Ascending aorta (tissue), 2 donors: Measurements from ENCODE around the gene TSPAN18. TPM values are rescaled to one million over a fixed set of nuclear protein-coding genes. Genes with fewer than 3 reads are reported as not detected.

Experiments used
- DNase-seq, 2 donors: peaks; one replicate each; pipeline ENCODE4 v3.0.0-alpha.2; 2019; ENCODE audit warnings: low spot score in 2 of 2
- H3K27ac ChIP-seq, 2 donors: fragments of 200-600 bp; sonication (generic); one replicate each; pipeline ENCODE4 v1.5.1; 2016 to 2017; ENCODE audit warnings: mild to moderate bottlenecking in 1 of 2
- H3K27me3 ChIP-seq: fragments of 200-600 bp; sonication (generic); one replicate; pipeline ENCODE4 v1.5.1; 2017
- H3K36me3 ChIP-seq, 2 donors: fragments of 200-600 bp; sonication (generic); one replicate each; pipeline ENCODE4 v1.5.1; 2016
- H3K4me1 ChIP-seq, 2 donors: fragments of 200-600 bp; sonication (generic); one replicate each; pipeline ENCODE4 v1.5.1; 2016 to 2017; ENCODE audit warnings: mild to moderate bottlenecking in 1 of 2
- H3K4me3 ChIP-seq, 2 donors: fragments of 200-600 bp; sonication (generic); one replicate each; pipeline ENCODE4 v1.5.1; 2016 to 2017; ENCODE audit warnings: mild to moderate bottlenecking in 1 of 2
- H3K9me3 ChIP-seq, 2 donors: fragments of 200-600 bp; sonication (generic); one replicate each; pipeline ENCODE4 v1.5.1; 2016
- CTCF ChIP-seq, 3 experiments: fragments of 200-600 bp in 2 of 3; fragments of 450-650 bp in 1 of 3; sonication (generic) in 2 of 3; IDR thresholded peaks; one replicate each; pipeline ENCODE4 v1.5.1; 2016 to 2019; ENCODE audit warnings: antibody characterized with exemption in 3 of 3, mild to moderate bottlenecking in 1 of 3, moderate library complexity in 1 of 3
- intact Hi-C: fragments of 100-400 bp; cut with DNase I; formaldehyde crosslinking; loops from one replicate; pipeline ENCODE4 v1.15.1; 2023
- total RNA-seq: library from RNA; depleted of rRNA; stranded (reverse); fragments of >200 nt; gene quantifications from one replicate; pipeline ENCODE4 v1.1.0, GENCODE V29; 2016

TSPAN18 gene
- total RNA-seq, 1 donor from 2014 or later, result 21.3 TPM

GRCh38 chr11:44718612-44719390 is 8.0 kb upstream of the TSPAN18 start:
- Histone ChIP-seq H3K4me3 (no peak overlapping the region), H3K27me3 (no peaks in the 10 kb centered on the region), H3K27ac (no peak overlapping the region), H3K4me1 (no peaks in the 10 kb centered on the region), H3K9me3 (no peaks in the 10 kb centered on the region), H3K36me3 (no peaks in the 10 kb centered on the region)
- DNase-seq, result no peak
- no peak for TF ChIP-seq CTCF (IDR thresholded peaks at IDR 0.05)
- intact Hi-C loops, result no loop called here

GRCh38 chr11:44725016-44725685 is 1.6 kb upstream of the TSPAN18 start:
- no peak for DNase-seq
- no peaks in the 10 kb centered on the region for H3K27me3 ChIP-seq
- H3K4me1 ChIP-seq, result peaks cover 3 to 14% of the 10 kb centered on the region in 2 donors
- no peak overlapping the region for H3K4me3 ChIP-seq
- intact Hi-C loops, result loop anchor here (5.0 to 10.0 kb wide), 2 partner anchors 103 to 170 kb away; no protein-coding TSS in a partner anchor
- no peaks in the 10 kb centered on the region for H3K9me3 ChIP-seq
- no peaks in the 10 kb centered on the region for H3K36me3 ChIP-seq
- H3K27ac ChIP-seq, result no peak overlapping the region
- TF ChIP-seq CTCF (IDR thresholded peaks at IDR 0.05), result no peak

- peaks cover 3 to 14% of the 10 kb centered on the region in 2 donors for H3K4me1 ChIP-seq
- no peaks in the 10 kb centered on the region for H3K27me3 ChIP-seq
Observed at GRCh38 chr11:44725757-44726282, 942 bp upstream of the TSPAN18 start.

GRCh38 chr11:44727114-44727372 is 281 bp downstream of the TSPAN18 start:
- intact Hi-C loops, result loop anchor here (2.0 to 10.0 kb wide), 3 partner anchors 48 to 172 kb away; no protein-coding TSS in a partner anchor
- Histone ChIP-seq H3K4me1 (peaks cover 3 to 14% of the 10 kb centered on the region in 2 donors), H3K27ac (no peak overlapping the region), H3K4me3 (peak overlapping the region; percentile 55 to 71), H3K9me3 (no peaks in the 10 kb centered on the region), H3K27me3 (no peaks in the 10 kb centered on the region), H3K36me3 (no peaks in the 10 kb centered on the region)
- DNase-seq, result no peak
- no peak for TF ChIP-seq CTCF (IDR thresholded peaks at IDR 0.05)

More at GRCh38 chr11:44725757-44726282, 942 bp upstream of the TSPAN18 start:
- Histone ChIP-seq H3K9me3 (no peaks in the 10 kb centered on the region), H3K4me3 (no peak overlapping the region), H3K36me3 (no peaks in the 10 kb centered on the region), H3K27ac (no peak overlapping the region)
- no peak for DNase-seq
- intact Hi-C loops, result loop anchor here (2.0 to 10.0 kb wide), 3 partner anchors 49 to 171 kb away; no protein-coding TSS in a partner anchor
- no peak for TF ChIP-seq CTCF (IDR thresholded peaks at IDR 0.05)

GRCh38 chr11:44727373-44728287 is 868 bp downstream of the TSPAN18 start:
- Histone ChIP-seq H3K4me1 (peaks cover 3 to 14% of the 10 kb centered on the region in 2 donors), H3K27ac (no peak overlapping the region)
- peak; percentile 85 to 98 (median 93) for TF ChIP-seq CTCF (IDR thresholded peaks at IDR 0.05)

More at GRCh38 chr11:44727373-44728287, 868 bp downstream of the TSPAN18 start:
- no peaks in the 10 kb centered on the region for H3K36me3 ChIP-seq
- H3K4me3 ChIP-seq, result peak overlapping the region; percentile 55 to 71
- H3K27me3 ChIP-seq, result no peaks in the 10 kb centered on the region
- intact Hi-C loops, result loop anchor here (1.0 to 10.0 kb wide), 5 partner anchors 47 to 184 kb away; no protein-coding TSS in a partner anchor
- peak; percentile 14 to 82 for DNase-seq
- H3K9me3 ChIP-seq, result no peaks in the 10 kb centered on the region
